ENCODE results near the gene CALM1. TPM values are rescaled to one million over a fixed set of nuclear protein-coding genes. Genes with fewer than 3 reads are reported as not detected.

The CALM1 gene
- total and polyA plus RNA-seq, 2 donors (not counting 3 experiments of a cell fraction or from before 2014, with no cell fraction given): 476 to 731 TPM

GRCh38 chr14:90442388-90442787 is 45.6 kb downstream of the CALM1 start:
- POLR2A ChIA-PET: no interaction called here
- Histone ChIP-seq H2AFZ (ENCODE audit: low read depth, low read length) (no peak overlapping the region), H3K36me3 (ENCODE audit: control insufficient read depth in 2 of 2, extremely low read depth in 1 of 2, insufficient read depth in 2 of 2, low read length in 2 of 2) (no peaks in the 10 kb centered on the region), H3K27me3 (ENCODE audit: control insufficient read depth in 2 of 2, insufficient read depth in 2 of 2, low read length in 2 of 2) (peaks cover 0 to 1% of the 10 kb centered on the region in 2 experiments), H3K9me3 (replicated peaks; ENCODE audit: control insufficient read depth, insufficient read depth, low read length) (no peaks in the 10 kb centered on the region), H3K9me1 (replicated peaks; ENCODE audit: control insufficient read depth, extremely low read depth, insufficient read depth, low read length) (no peaks in the 10 kb centered on the region), H3K79me2 (ENCODE audit: control insufficient read depth, insufficient read depth, low read length) (no peaks in the 10 kb centered on the region), H4K20me1 (replicated peaks; ENCODE audit: control insufficient read depth, extremely low read depth, insufficient read depth, low read length) (no peaks in the 10 kb centered on the region), H3K27ac (ENCODE audit: insufficient read depth, low read depth, low read length) (no peak overlapping the region), H3K4me3 (replicated peaks in 1 of 3; ENCODE audit: insufficient read depth in 1 of 3, low read depth in 1 of 3, low read length in 3 of 3) (no peak overlapping the region), H3K4me2 (ENCODE audit: insufficient read depth, low read length) (no peak overlapping the region), H3K9ac (replicated peaks; ENCODE audit: extremely low read depth, insufficient read depth, low read length) (no peak overlapping the region), H3K4me1 (ENCODE audit: control insufficient read depth, extremely low read depth, insufficient read depth, low read length) (peaks cover 7% of the 10 kb centered on the region)
- no TSS peak for BruUV-seq (replicated peaks)
- CTCF ChIA-PET: interaction anchor here (1.1 kb wide), 1 partner anchor 42 kb away, joined by 3 read pairs; no protein-coding TSS in a partner anchor
- no peak for FAIRE-seq
- intact Hi-C loops (cut with micrococcal nuclease) (no loop called here), dilution Hi-C loops (cut with MboI; ENCODE audit: extremely low pct_ligation_motif_present, low sequenced_read_pairs) (no loop called here)
- no peak for DNase-seq (ENCODE audit: low read depth, low spot score)
- TF ChIP-seq GATA2 (IDR thresholded peaks at IDR 0.05; ENCODE audit: insufficient read depth, insufficient read length, low read depth, low read length) (no peak), POLR2A (IDR thresholded peaks at IDR 0.05; ENCODE audit: low read depth, low read length) (no peak)

GRCh38 chr14:90443161-90444076 is 46.6 kb downstream of the CALM1 start:
- Histone ChIP-seq H3K36me3 (ENCODE audit: control insufficient read depth in 2 of 2, extremely low read depth in 1 of 2, insufficient read depth in 2 of 2, low read length in 2 of 2) (no peaks in the 10 kb centered on the region), H3K4me2 (ENCODE audit: insufficient read depth, low read length) (no peak overlapping the region), H3K4me1 (ENCODE audit: control insufficient read depth, extremely low read depth, insufficient read depth, low read length) (peaks cover 7% of the 10 kb centered on the region), H3K79me2 (ENCODE audit: control insufficient read depth, insufficient read depth, low read length) (no peaks in the 10 kb centered on the region), H3K9me3 (replicated peaks; ENCODE audit: control insufficient read depth, insufficient read depth, low read length) (no peaks in the 10 kb centered on the region), H3K9me1 (replicated peaks; ENCODE audit: control insufficient read depth, extremely low read depth, insufficient read depth, low read length) (no peaks in the 10 kb centered on the region), H3K4me3 (replicated peaks in 1 of 3; ENCODE audit: insufficient read depth in 1 of 3, low read depth in 1 of 3, low read length in 3 of 3) (no peak overlapping the region), H3K27ac (ENCODE audit: insufficient read depth, low read depth, low read length) (no peak overlapping the region), H4K20me1 (replicated peaks; ENCODE audit: control insufficient read depth, extremely low read depth, insufficient read depth, low read length) (no peaks in the 10 kb centered on the region), H2AFZ (ENCODE audit: low read depth, low read length) (no peak overlapping the region), H3K9ac (replicated peaks; ENCODE audit: extremely low read depth, insufficient read depth, low read length) (no peak overlapping the region), H3K27me3 (ENCODE audit: control insufficient read depth in 2 of 2, insufficient read depth in 2 of 2, low read length in 2 of 2) (no peaks in the 10 kb centered on the region)
- ChIA-PET POLR2A (interaction anchor here (0.6 kb wide), 1 partner anchor 46 kb away, joined by 5 read pairs; no protein-coding TSS in a partner anchor), CTCF (interaction anchor here (1.0 to 2.0 kb wide), 6 partner anchors 10 to 315 kb away, joined by 3 to 7 read pairs (median 4); no protein-coding TSS in a partner anchor)
- no peak for FAIRE-seq
- dilution Hi-C loops (cut with MboI; ENCODE audit: extremely low pct_ligation_motif_present, low sequenced_read_pairs) (no loop called here), intact Hi-C loops (cut with micrococcal nuclease) (loop anchor here (1.0 kb wide), 2 partner anchors 16 to 34 kb away; no protein-coding TSS in a partner anchor)
- no TSS peak for BruUV-seq (replicated peaks)
- TF ChIP-seq POLR2AphosphoS5 (IDR thresholded peaks at IDR 0.05; ENCODE audit: insufficient read depth, low read depth, low read length): no peak
- TF ChIP-seq CTCF (IDR thresholded peaks at IDR 0.05; ENCODE audit: extremely low read depth in 1 of 2, insufficient read depth in 1 of 2, low read depth in 1 of 2, low read length in 2 of 2): no peak
- no peak for TF ChIP-seq JUN (IDR thresholded peaks at IDR 0.05; ENCODE audit: borderline replicate concordance, insufficient read depth, insufficient read length, low read depth)
- TF ChIP-seq POLR2A (IDR thresholded peaks at IDR 0.05; ENCODE audit: low read depth, low read length): no peak
- no peak for TF ChIP-seq EZH2 (IDR thresholded peaks at IDR 0.05; ENCODE audit: borderline replicate concordance, low read depth, low read length, severe bottlenecking)
- no peak for TF ChIP-seq FOS (IDR thresholded peaks at IDR 0.05; ENCODE audit: borderline replicate concordance, insufficient read depth, low read length)
- TF ChIP-seq GATA2 (IDR thresholded peaks at IDR 0.05; ENCODE audit: insufficient read depth, insufficient read length, low read depth, low read length): no peak
- no peak for TF ChIP-seq MYC (IDR thresholded peaks at IDR 0.05; ENCODE audit: low read depth, low read length)
- no peak for TF ChIP-seq MAX (IDR thresholded peaks at IDR 0.05; ENCODE audit: insufficient read depth, insufficient read length)
- DNase-seq (ENCODE audit: low read depth, low spot score): no peak
